SHP77 (cell line): Measurements from ENCODE around the gene RIPOR1.

Experiments used
- DNase-seq, 2 experiments: peaks; one replicate each; lab custom pipeline; 2025; lab: John Stamatoyannopoulos, UW

Gene RIPOR1

DNA sequence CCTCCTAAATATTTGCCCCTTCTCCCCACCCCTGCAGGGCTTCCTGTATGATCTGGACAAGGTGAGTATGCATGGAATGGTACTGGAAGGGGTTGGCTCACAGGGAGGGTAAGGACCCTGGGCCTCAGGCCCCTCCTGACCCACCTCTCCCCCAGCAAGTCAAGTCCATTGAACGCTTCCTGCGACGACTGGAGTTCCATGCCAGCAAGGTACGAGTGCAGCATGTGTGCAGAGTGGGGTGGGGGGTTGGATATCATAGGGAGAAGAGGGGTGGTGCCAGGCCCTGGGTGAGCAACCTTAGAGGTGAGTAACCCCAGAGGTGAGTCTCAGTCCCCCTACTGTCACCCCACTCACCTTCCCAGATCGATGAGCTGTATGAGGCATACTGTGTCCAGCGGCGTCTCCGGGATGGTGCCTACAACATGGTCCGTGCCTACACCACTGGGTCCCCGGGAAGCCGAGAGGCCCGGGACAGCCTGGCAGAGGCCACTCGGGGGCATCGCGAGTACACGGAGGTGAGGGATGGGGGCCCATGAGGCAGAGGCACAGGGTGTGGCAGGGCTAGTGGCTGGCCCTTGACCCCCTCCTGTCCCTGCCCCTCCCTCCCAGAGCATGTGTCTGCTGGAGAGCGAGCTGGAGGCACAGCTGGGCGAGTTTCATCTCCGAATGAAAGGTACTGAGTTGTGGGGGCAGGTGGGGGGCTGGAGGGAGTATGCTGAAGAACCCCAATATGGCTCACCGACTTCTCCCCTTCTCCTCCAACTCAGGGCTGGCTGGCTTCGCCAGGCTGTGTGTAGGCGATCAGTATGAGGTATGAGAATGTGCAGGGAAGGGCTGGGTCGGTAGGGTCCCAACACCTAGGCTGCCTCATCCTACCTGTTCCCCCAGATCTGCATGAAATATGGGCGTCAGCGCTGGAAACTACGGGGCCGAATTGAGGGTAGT lies 11.3 kb downstream of the RIPOR1 start:
- no peak for DNase-seq

- DNase-seq = no peak
These were observed 12.1 kb downstream of the RIPOR1 start for GRCh38 chr16:67540756-67541155.

GRCh38 chr16:67541391-67542263 lies 13.0 kb downstream of the RIPOR1 start:
- DNase-seq = peak; percentile 95

DNA sequence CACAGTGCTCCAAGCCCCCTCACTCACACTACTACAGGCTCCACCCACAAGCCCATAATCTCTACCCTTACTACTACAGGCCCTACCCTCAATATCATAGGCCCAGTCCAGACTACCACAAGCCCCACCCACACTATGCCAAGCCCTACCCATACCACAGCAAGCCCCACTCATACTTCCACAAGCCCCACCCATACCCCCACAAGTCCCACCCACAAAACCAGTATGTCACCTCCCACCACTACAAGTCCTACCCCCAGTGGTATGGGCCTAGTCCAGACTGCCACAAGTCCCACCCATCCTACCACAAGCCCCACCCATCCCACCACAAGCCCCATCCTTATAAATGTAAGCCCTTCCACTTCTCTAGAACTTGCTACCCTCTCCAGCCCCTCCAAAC lies 13.8 kb downstream of the RIPOR1 start:
- no peak for DNase-seq

GRCh38 chr16:67543036-67543435 lies 14.4 kb downstream of the RIPOR1 start:
- DNase-seq = no peak

GRCh38 chr16:67543582-67543981 lies 15.0 kb downstream of the RIPOR1 start:
- DNase-seq = no peak

GRCh38 chr16:67544329-67544841 lies 15.8 kb downstream of the RIPOR1 start:
- DNase-seq = no peak

DNA sequence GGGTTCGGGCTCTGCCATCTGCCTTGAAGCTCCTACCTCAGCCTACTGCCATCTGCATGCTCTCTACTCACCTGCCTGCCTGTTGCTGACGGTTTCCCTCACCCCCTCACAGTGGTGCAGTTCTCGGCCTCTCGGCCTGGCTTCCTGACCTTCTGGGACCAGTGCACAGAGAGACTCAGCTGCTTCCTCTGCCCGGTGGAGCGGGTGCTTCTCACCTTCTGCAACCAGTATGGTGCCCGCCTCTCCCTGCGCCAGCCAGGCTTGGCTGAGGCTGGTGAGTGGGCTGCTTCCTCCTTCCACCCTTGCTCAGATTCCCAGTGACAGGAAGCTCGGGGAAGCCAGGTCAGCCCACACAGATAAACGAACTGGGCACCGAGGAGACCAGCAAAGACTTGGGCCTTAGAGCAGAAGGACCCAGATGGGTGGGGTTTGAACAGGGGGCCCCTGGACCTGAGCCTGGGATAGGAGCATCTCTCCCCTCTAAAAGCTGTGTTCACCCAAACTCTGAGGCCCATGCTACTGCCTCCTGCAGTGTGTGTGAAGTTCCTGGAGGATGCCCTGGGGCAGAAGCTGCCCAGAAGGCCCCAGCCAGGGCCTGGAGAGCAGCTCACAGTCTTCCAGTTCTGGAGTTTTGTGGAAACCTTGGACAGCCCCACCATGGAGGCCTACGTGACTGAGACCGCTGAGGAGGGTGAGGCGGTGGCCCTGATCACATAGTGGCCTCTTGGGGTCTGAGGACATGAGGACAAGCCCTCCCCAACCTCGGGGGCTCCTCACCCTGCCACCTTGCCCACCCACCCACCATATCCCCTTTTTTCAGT lies 16.4 kb downstream of the RIPOR1 start:
- DNase-seq = no peak

DNA sequence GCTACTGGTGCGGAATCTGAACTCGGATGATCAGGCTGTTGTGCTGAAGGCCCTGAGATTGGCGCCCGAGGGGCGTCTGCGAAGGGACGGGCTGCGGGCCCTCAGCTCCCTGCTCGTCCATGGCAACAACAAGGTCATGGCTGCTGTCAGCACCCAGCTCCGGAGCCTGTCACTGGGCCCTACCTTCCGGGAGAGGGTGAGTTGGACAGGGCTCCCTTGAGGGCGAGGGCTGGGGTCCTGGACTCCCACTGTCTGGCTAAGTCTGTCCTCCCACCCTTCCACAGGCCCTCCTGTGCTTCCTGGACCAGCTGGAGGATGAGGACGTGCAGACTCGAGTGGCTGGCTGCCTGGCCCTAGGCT lies 17.0 kb downstream of the RIPOR1 start:
- DNase-seq = no peak

DNA sequence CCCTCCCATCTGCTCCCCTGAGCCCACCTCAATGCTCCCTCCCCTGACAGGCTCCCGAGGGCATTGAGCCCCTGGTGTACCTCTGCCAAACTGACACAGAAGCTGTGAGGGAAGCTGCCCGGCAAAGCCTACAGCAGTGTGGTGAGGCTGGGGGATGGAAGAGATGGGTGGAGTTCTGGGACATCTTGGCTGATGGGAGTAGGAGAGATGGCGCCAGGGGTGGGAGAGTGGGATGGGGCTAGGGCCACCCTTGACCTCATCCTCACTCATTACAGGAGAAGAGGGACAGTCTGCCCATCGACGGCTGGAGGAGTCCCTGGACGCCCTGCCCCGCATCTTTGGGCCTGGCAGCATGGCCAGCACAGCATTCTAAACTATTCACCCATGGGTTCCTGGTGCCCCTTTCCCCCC lies 17.5 kb downstream of the RIPOR1 start:
- no peak for DNase-seq

DNA sequence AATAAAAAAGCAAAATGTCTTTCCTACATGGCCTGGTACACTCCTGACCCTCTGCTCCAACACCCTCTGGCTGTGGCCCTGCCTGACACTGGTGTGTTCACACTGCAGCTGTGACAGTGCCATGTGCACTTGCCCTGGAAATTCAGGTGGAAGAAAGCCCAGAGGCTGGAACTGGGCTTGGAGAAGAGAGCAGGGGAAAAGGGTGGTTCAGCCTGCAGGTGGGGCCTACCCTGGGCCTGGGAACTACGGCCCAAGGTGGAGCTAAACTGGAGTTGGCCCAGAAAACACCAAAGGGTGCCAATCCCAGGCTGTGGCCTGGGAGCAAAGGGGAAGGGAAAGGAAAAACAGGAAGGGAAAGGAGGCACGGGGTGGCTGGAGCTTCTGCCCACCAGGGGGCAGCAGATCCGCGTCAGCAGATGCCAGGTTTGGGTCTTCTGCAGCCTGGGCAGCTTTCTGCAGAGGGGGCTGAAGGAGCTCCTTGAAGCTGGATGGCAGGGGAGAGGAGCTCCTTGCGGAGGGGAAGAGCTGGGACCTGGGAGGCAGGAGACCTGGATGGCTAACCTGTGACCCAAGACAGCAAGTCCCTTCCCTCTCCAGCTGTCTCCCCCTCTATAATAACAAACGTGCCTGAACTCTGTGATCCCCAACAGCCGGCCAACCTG lies 18.3 kb downstream of the RIPOR1 start:
- DNase-seq = peak; percentile 54 to 69

- DNase-seq = no peak
These were observed 19.0 kb downstream of the RIPOR1 start for GRCh38 chr16:67547423-67548264.

DNA sequence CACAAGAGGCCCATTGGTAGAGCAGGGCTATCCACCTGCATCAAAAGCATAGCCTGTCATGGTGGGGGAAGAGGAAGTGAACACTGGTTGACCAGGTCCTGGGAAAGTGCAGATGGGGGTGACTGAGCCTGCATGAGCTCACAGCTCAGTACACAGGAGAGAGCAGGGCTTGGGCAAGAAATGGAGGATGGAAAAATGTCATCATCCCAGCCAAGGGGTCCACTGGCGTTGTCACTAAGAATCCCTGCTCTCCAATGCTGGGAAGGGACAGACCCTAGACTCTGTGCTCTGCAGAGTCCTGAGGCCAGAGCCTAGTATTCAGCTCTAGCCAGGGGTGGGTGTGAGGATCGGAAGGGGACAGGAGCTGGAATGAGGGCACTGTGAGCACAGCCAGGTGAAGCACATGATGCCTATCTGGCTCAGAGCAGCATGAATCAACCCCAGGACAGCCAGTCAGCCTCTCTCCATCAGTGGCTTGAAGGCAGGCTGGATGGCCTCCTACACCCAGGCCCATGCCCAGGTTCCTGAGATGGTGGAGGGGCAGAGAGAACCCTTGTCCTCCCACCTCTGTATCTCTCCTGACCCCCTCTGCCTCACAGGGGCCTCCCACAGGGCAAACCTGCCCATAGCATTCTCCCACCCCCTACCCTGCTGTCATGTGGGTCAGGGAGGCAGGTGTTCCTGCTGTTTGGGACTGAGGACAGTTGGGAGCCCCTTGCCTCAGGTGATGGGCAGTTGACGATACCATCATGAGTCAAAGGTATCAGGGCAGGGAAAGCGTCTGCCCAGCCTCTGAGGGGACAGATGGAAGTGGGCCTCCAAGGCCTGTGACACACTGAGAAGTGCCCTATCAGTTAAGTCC lies 19.9 kb downstream of the RIPOR1 start:
- no peak for DNase-seq

- DNase-seq = no peak
These were observed 20.6 kb downstream of the RIPOR1 start for GRCh38 chr16:67549240-67549639.

DNA sequence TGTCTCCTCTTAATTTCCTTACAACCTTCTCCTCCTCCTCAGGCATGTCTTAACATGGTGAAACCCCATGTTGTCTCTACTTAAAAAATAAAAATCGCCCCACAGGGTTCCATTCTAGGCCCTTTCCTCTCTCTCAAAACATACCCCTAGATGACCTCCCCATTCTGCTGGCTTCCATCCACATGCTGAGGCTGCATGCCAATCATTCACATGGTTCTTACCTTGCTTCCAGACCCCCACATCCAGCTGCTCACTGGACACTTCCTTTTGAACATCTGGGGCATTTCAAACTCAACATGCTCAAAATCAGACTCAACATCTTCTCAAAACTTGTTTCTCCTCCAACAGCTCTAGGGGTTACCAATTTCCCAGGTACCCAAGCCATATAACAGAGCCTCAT lies 21.3 kb downstream of the RIPOR1 start:
- DNase-seq = no peak

DNA sequence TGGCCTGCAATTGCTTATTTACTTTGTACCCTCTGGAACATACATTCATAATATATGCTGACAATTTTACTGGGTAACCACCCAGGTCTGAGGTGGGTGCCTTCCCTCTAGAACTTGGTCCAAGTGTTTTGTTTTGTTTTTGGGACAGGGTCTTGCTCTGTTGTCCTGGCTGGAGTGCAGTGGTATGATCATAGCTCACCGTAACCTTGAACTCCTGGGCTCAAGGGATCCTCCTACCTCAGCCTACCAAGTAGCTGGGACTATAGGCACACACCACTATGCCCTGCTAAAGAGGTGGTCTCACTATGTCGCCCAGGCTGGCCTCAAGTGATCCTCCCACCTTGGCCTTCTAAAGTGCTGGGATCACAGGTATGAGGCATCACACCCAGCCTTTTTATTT lies 22.5 kb downstream of the RIPOR1 start:
- no peak for DNase-seq

DNA sequence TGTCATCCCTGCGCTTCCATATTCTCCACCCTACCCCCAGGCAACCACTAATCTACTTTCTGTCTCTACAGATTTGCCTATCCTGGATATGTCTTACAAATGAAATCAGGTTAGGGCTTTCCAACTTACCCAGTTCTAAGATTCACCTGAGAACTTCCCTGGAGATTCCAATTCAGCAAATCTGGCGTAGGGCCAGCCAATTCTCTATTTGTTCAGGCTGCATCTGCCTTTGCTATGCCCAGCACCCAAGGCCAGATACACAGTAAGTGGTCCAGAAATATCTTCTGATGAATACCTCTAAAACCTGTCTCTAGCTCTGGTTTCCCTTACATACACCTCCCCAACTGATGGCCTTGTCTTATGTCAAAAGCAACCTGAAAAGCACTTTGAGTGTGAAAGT lies 23.3 kb downstream of the RIPOR1 start:
- peak; percentile 28 to 55 for DNase-seq

DNA sequence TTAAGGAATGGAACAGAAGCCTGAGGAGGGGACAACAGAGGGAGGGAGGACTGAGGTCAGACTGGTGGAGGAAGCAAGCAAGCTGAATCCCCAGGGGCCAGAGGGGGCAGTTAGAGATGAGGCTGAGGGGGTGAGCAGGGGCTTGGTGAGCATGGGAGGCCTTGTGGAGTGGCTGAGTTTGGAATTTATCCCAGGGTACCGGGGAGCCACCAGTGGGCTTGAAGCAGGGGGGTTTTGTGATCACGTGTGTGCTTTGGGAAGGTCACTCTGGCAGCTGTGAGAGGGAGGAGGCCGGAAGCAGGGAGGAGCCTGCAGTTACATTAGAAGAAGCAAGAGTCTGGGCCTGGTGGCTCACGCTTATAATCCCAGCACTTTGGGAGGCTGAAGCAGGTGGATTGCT lies 23.8 kb downstream of the RIPOR1 start:
- DNase-seq = peak; percentile 60 to 73

DNA sequence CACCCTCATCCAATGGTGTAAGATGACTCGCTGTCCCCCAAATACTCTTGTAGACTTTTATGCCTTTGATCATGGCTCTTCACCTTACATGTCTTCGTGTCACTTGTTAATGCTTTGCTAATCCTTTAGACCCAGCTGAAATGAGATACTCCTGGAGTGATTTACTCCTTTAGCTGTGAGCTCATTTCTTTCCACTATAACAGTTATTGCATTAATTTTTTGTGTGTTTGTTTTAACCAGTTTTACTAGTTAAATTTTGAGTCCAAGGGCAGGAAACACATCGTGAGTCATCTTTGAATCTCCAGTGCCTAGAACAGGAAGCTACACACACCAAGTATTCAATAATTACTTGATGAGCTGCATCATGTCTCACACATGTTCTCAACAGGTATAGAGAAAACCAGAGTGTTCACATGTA lies 27.2 kb downstream of the RIPOR1 start:
- no peak for DNase-seq
